Progenitor cell of endocrine pancreas (in vitro differentiated cells): ENCODE measurements around the gene ANKLE1. TPM values are rescaled to one million over a fixed set of nuclear protein-coding genes. Genes with fewer than 3 reads are reported as not detected.

Source experiments
- DNase-seq: peaks from one replicate; pipeline ENCODE4 v3.0.0; 2021; ENCODE audit warnings: low spot score; ENCODE audit not compliant: unreplicated experiment
- H3K27ac Mint-ChIP-seq: 2 replicates; pipeline ENCODE4 v1.8.0; 2021; ENCODE audit warnings: mild to moderate bottlenecking, moderate library complexity, mixed read lengths
- H3K27me3 Mint-ChIP-seq: 2 replicates; pipeline ENCODE4 v1.8.0; 2021; ENCODE audit warnings: mixed read lengths
- H3K36me3 Mint-ChIP-seq: 2 replicates; pipeline ENCODE4 v1.8.0; 2022; ENCODE audit warnings: mixed read lengths; ENCODE audit not compliant: insufficient read depth
- H3K4me1 Mint-ChIP-seq: 2 replicates; pipeline ENCODE4 v1.8.0; 2021; ENCODE audit warnings: low read depth, mixed read lengths
- H3K4me3 Mint-ChIP-seq: 2 replicates; pipeline ENCODE4 v1.8.0; 2021; ENCODE audit warnings: low read depth, mild to moderate bottlenecking, moderate library complexity, mixed read lengths
- H3K9me3 Mint-ChIP-seq: 2 replicates; pipeline ENCODE4 v1.8.0; 2021; ENCODE audit warnings: low read depth, mixed read lengths
- CTCF ChIP-seq: fragments of 200-600 bp; sonication (generic); IDR thresholded peaks from one replicate; pipeline ENCODE4 v1.5.0; 2021; ENCODE audit warnings: antibody characterized with exemption, mild to moderate bottlenecking; ENCODE audit not compliant: unreplicated experiment
- total RNA-seq: library from RNA; stranded (reverse); gene quantifications from 2 replicates; pipeline ENCODE4 v1.2.1, GENCODE V29; 2021

ANKLE1 gene
- total RNA-seq, 1 donor from 2014 or later: 6.4 TPM

GRCh38 chr19:17244618-17245534, 36.8 kb upstream of the ANKLE1 start:
- peak overlapping the region; percentile 99 for H3K4me3 Mint-ChIP-seq
- peak overlapping the region; percentile 99 for H3K27ac Mint-ChIP-seq
- peaks cover 52% of the 10 kb centered on the region for H3K4me1 Mint-ChIP-seq
- no peaks in the 10 kb centered on the region for H3K27me3 Mint-ChIP-seq
- H3K36me3 Mint-ChIP-seq: peaks cover 3% of the 10 kb centered on the region
- no peak for TF ChIP-seq CTCF
- H3K9me3 Mint-ChIP-seq: no peaks in the 10 kb centered on the region
- no peak for DNase-seq

GRCh38 chr19:17245535-17245984, 36.1 kb upstream of the ANKLE1 start, which contains the start of gene NR2F6:
NR2F6 (minus strand) TSS chr19:17245919; CDS start chr19:17245220, 699 bp downstream.
- Mint-ChIP-seq H3K9me3 (no peaks in the 10 kb centered on the region), H3K27ac (peak within 1 kb of the TSS; percentile 99), H3K4me3 (peak within 1 kb of the TSS; percentile 99), H3K4me1 (peaks cover 47% of the 10 kb centered on the region), H3K27me3 (no peaks in the 10 kb centered on the region), H3K36me3 (peaks cover 1% of the 10 kb centered on the region)
- no peak for TF ChIP-seq CTCF
- no peak for DNase-seq

GRCh38 chr19:17246681-17247425, 34.8 kb upstream of the ANKLE1 start:
- peaks cover 34% of the 10 kb centered on the region for H3K4me1 Mint-ChIP-seq
- peak; percentile 33 for DNase-seq

GRCh38 chr19:17248011-17248776, 33.5 kb upstream of the ANKLE1 start:
- peaks cover 26% of the 10 kb centered on the region for H3K4me1 Mint-ChIP-seq
- peak; percentile 55 for DNase-seq
- H3K4me3 Mint-ChIP-seq: peak overlapping the region; percentile 35
- no peaks in the 10 kb centered on the region for H3K9me3 Mint-ChIP-seq
- peak overlapping the region; percentile 97 for H3K27ac Mint-ChIP-seq
- TF ChIP-seq CTCF: no peak
- H3K36me3 Mint-ChIP-seq: no peaks in the 10 kb centered on the region
- no peaks in the 10 kb centered on the region for H3K27me3 Mint-ChIP-seq

More at GRCh38 chr19:17246681-17247425, 34.8 kb upstream of the ANKLE1 start:
- no peak for TF ChIP-seq CTCF
- peak overlapping the region; percentile 81 for H3K4me3 Mint-ChIP-seq
- no peaks in the 10 kb centered on the region for H3K27me3 Mint-ChIP-seq
- peak overlapping the region; percentile 99 for H3K27ac Mint-ChIP-seq
- H3K9me3 Mint-ChIP-seq: no peaks in the 10 kb centered on the region
- H3K36me3 Mint-ChIP-seq: no peaks in the 10 kb centered on the region
